Measurements from ENCODE around the gene LUC7L.
"Not testable (repeated sequence)": the region's sequence is repeated elsewhere in the genome, so short reads cannot be mapped to it uniquely, and the experiment has no call there.

LUC7L gene

GRCh38 chr16:178668-179015 lies 50.6 kb downstream of the LUC7L start:
- no peak for DNase-seq

- no peak for DNase-seq
Measured at GRCh38 chr16:177981-178667, 51.1 kb downstream of the LUC7L start.

- no peak for DNase-seq
Measured at GRCh38 chr16:177394-177822, 51.8 kb downstream of the LUC7L start.

- not testable (repeated sequence) for DNase-seq
Measured at GRCh38 chr16:176477-177382, 52.5 kb downstream of the LUC7L start, which contains the start of gene HBA1. Gene HBA1, plus strand, starts transcription at chr16:176680. Its CDS starts 37 bp downstream, at chr16:176717.

GRCh38 chr16:176006-176405 lies 53.2 kb downstream of the LUC7L start:
- not testable (repeated sequence) for DNase-seq

- no peak for DNase-seq
Measured at GRCh38 chr16:175011-175949, 54.0 kb downstream of the LUC7L start.

- peak; percentile 20 for DNase-seq
Measured at GRCh38 chr16:173928-174769, 55.1 kb downstream of the LUC7L start.

GRCh38 chr16:173211-173854 lies 55.9 kb downstream of the LUC7L start:
- not testable (repeated sequence) for DNase-seq

- not testable (repeated sequence) for DNase-seq
Measured at GRCh38 chr16:172374-172941, 56.8 kb downstream of the LUC7L start, which contains the start of gene HBA2. Gene HBA2, plus strand, starts transcription at chr16:172876. Its CDS starts 37 bp downstream, at chr16:172913.

- DNase-seq = no peak
Measured at GRCh38 chr16:170788-171187, 58.5 kb downstream of the LUC7L start.

GRCh38 chr16:170088-170507 lies 59.2 kb downstream of the LUC7L start:
- peak; percentile 16 for DNase-seq

- DNase-seq = no peak
Measured at GRCh38 chr16:169014-169413, 60.2 kb downstream of the LUC7L start.

GRCh38 chr16:168424-168823 lies 60.8 kb downstream of the LUC7L start:
- DNase-seq = no peak

- no peak for DNase-seq
Measured at GRCh38 chr16:167122-167690, 62.0 kb downstream of the LUC7L start.

GRCh38 chr16:166375-167121 lies 62.7 kb downstream of the LUC7L start:
- DNase-seq = no peak

- no peak for DNase-seq
Measured at GRCh38 chr16:165539-166374, 63.5 kb downstream of the LUC7L start, which contains the start of gene HBM. Gene HBM, plus strand, starts transcription at chr16:165978. Its CDS starts 20 bp downstream, at chr16:165998.

GRCh38 chr16:164827-165538 lies 64.3 kb downstream of the LUC7L start:
- no peak for DNase-seq
